Colonic mucosa (tissue), 4 donors: Measurements from ENCODE around the gene RPP21. TPM values are rescaled to one million over a fixed set of nuclear protein-coding genes. Genes with fewer than 3 reads are reported as not detected.

Source experiments
- DNase-seq: peaks from one replicate; pipeline ENCODE4 v3.0.0-alpha.2; 2020
- H3K27ac ChIP-seq: fragments of 200-600 bp; one replicate; pipeline ENCODE4 v1.8.0; 2021
- H3K27me3 ChIP-seq: fragments of 200-600 bp; one replicate; pipeline ENCODE4 v1.8.0; 2021
- H3K36me3 ChIP-seq: fragments of 200-600 bp; one replicate; pipeline ENCODE4 v1.8.0; 2021
- H3K4me1 ChIP-seq: fragments of 200-600 bp; one replicate; pipeline ENCODE4 v1.8.0; 2021; ENCODE audit warnings: mild to moderate bottlenecking
- H3K4me3 ChIP-seq: fragments of 200-600 bp; one replicate; pipeline ENCODE4 v1.8.0; 2021
- H3K9ac ChIP-seq, 2 donors: one replicate each; pipeline ENCODE4 v1.7.0; 2013; ENCODE audit warnings: control low read depth in 2 of 2, low read depth in 2 of 2, low read length in 2 of 2
- H3K9me3 ChIP-seq: fragments of 200-600 bp; one replicate; pipeline ENCODE4 v1.8.0; 2021
- intact Hi-C: fragments of 100-400 bp; cut with DNase I; formaldehyde crosslinking; loops from one replicate; pipeline ENCODE4 v1.14.1; 2022
- total RNA-seq, 2 donors: library from RNA; stranded (reverse); fragmentation: NEBNext Ultra II Directional in 1 of 2; extraction: Animal tissue kit (Norgen Biotek cat#: 25700) in 1 of 2; gene quantifications; one replicate each; pipeline ENCODE4 v1.2.1, GENCODE V29; 2021
- TF ChIP-seq, protein P1 (sequence below): fragments of 200-600 bp; IDR thresholded peaks from one replicate; pipeline ENCODE4 v1.8.0; 2022; ENCODE audit warnings: antibody characterized with exemption, mild to moderate bottlenecking
- donor health status: healthy.
- donor health status: DM: no; HTN: no; CAD: no.
- donor health status: DM: no; HTN: no; CAD: no.

Gene RPP21
- total RNA-seq, 2 donors from 2014 or later: 41.7 to 60.3 TPM

DNA sequence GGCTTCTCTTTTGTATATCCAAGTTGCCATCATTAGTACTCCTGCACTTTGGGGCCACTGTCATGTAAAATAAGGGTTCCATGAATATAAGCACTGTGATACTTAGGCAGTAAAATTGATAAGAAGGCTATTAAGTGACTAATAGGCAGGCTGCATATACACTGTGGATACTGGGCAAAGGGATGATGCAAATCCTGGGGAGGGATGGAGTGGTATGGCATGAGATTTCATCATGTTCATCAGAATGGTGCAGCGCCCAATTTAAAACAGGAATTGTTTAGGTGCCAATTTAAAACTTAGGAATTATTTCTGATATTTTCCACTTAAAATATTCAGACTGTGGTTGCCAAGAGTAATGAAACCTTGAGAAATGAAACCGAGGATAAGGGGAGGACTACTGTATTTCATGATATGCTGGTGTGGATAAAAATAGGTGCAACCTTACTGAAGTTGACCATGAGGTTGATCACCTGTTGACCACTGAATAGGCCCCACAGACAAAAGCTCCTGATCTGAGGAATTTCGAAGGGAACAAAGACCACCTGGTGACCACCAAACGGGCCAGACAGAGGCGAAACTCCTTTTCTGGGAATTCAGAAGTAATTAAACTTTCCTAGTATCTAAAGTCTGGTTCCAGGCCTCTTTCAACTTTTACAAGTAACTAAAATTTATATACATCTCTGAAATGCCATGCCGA lies 23.1 kb upstream of the RPP21 start:
- Histone ChIP-seq H3K9ac (no peak overlapping the region), H3K4me1 (peaks cover 8% of the 10 kb centered on the region), H3K9me3 (no peaks in the 10 kb centered on the region), H3K27ac (no peak overlapping the region), H3K4me3 (no peak overlapping the region), H3K27me3 (no peaks in the 10 kb centered on the region), H3K36me3 (no peaks in the 10 kb centered on the region)
- DNase-seq: no peak
- TF ChIP-seq, protein P1, sequence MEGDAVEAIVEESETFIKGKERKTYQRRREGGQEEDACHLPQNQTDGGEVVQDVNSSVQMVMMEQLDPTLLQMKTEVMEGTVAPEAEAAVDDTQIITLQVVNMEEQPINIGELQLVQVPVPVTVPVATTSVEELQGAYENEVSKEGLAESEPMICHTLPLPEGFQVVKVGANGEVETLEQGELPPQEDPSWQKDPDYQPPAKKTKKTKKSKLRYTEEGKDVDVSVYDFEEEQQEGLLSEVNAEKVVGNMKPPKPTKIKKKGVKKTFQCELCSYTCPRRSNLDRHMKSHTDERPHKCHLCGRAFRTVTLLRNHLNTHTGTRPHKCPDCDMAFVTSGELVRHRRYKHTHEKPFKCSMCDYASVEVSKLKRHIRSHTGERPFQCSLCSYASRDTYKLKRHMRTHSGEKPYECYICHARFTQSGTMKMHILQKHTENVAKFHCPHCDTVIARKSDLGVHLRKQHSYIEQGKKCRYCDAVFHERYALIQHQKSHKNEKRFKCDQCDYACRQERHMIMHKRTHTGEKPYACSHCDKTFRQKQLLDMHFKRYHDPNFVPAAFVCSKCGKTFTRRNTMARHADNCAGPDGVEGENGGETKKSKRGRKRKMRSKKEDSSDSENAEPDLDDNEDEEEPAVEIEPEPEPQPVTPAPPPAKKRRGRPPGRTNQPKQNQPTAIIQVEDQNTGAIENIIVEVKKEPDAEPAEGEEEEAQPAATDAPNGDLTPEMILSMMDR: no peak
- intact Hi-C loops: no loop called here

DNA sequence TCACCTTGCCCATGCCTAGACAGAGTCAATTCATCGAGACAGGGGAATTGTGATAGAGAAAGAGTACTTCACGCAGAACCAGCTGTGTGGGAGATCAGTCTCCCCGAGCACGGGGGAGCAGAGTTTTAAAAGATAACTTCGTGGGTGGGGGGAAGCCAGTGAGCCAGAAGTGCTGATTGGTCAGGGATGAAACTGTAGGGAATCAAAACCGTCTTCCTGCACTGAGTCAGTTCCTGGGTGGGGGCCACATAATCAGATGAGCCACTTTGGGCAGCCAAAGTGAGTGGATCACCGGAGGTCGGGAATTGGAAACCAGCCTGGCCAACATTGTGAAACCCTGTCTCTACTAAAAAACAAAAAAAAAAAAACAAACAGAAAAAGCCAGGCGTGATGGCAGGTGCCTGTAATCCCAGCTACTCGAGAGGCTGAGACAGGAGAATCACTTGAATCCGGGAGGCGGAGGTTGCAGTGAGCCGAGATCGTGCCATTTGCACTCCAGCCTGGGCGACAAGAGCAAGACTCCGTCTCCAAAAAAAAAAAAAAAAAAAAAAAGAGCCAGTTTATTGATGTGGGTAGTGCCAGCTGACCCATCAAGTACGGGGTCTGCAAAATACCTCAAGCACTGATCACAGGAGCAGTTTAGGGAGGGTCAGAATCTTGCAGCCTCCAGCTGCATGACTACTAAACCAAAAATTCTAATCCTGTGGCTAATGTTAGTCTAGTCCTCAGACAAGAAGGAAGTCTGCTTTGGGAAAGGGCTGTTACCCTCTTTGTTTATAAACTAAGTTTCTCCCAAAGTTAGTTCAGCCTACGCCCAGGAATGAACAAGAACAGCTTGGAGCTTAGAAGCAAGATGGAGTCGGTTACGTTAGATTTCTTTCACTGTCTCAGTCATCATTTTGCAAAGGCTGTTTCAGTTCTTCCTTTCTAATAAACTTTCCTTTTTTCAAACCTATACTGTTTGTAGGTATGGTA lies 22.1 kb upstream of the RPP21 start:
- intact Hi-C loops: no loop called here
- Histone ChIP-seq H3K9ac (no peak overlapping the region), H3K27me3 (no peaks in the 10 kb centered on the region), H3K36me3 (no peaks in the 10 kb centered on the region), H3K9me3 (no peaks in the 10 kb centered on the region), H3K4me3 (no peak overlapping the region), H3K4me1 (peaks cover 3% of the 10 kb centered on the region), H3K27ac (no peak overlapping the region)
- TF ChIP-seq, protein P1: no peak
- no peak for DNase-seq

DNA sequence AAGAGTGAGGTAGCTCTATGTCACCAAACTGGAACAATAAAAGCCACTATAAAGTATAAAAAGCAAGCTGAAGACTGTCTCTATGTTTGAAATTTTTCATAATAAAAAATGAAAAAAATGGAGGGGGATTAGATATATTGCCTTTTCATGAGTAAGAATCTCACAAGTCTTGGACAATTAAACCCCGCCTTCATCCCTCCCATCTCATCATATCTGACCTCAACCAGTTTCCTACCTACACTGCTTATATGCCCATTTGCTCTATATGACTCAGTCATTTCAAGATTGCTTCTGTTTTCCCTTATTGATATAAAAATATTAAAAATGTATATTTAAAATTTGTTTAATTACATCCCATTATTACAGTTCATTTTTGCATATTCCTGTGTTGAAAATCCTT lies 21.1 kb upstream of the RPP21 start:
- TF ChIP-seq, protein P1: no peak
- Histone ChIP-seq H3K27ac (no peak overlapping the region), H3K27me3 (no peaks in the 10 kb centered on the region), H3K9me3 (no peaks in the 10 kb centered on the region), H3K36me3 (no peaks in the 10 kb centered on the region), H3K4me3 (no peak overlapping the region), H3K9ac (no peak overlapping the region), H3K4me1 (no peaks in the 10 kb centered on the region)
- DNase-seq: no peak
- intact Hi-C loops: no loop called here

DNA sequence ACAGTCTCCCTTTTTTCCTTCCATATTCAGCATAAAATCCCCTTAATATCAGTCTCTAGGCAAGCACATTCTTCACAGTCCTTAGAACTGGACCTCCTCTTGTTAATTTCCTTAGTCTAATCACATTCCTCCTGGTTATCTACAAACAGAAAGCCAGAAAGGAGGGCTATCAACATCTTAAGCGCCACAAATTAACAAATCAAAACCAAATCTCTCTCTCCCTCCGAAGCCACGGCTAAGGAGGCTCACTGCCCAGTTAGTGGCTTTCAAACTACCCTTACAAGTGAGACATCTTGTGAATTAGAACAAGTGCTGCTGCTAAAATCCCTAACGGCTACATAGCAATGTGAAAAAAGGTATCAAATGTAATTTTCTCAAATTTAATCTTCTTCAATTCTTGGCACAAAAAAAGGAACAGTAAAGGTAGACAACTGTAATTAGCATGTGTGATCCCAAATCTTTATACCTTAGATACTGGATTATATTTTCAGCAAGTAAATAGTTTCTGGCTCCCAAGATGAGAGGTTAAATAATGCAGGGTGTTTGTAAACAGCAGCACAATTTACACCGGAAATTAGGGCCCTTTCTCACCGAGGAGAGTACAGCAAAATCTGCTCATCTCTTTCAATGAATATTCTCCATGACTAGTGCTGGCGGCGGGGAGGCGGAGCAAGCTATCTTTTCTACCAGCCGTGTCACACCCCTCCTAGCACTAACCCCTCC lies 19.6 kb upstream of the RPP21 start:
- H3K4me3 ChIP-seq: peak overlapping the region; percentile 87
- peak; percentile 74 for DNase-seq
- no peaks in the 10 kb centered on the region for H3K36me3 ChIP-seq
- TF ChIP-seq, protein P1: no peak
- H3K27ac ChIP-seq: peak overlapping the region; percentile 99
- no peaks in the 10 kb centered on the region for H3K9me3 ChIP-seq
- intact Hi-C loops: no loop called here
- no peaks in the 10 kb centered on the region for H3K27me3 ChIP-seq
- no peaks in the 10 kb centered on the region for H3K4me1 ChIP-seq
- H3K9ac ChIP-seq: peak overlapping the region; percentile 90 to 97

GRCh38 chr6:30325873-30326525 lies 19.0 kb upstream of the RPP21 start:
- DNase-seq: no peak
- Histone ChIP-seq H3K27me3 (no peaks in the 10 kb centered on the region), H3K4me1 (no peaks in the 10 kb centered on the region), H3K4me3 (peak overlapping the region; percentile 87), H3K36me3 (no peaks in the 10 kb centered on the region), H3K9me3 (no peaks in the 10 kb centered on the region), H3K27ac (peak overlapping the region; percentile 99), H3K9ac (peak overlapping the region; percentile 90 to 97)
- intact Hi-C loops: no loop called here
- TF ChIP-seq, protein P1: no peak
